Measurements from ENCODE around the gene WDR27.

GRCh38 chr6:169723200-169723909, 21.5 kb upstream of the WDR27 start:
- TF ChIP-seq CTCF (IDR thresholded peaks at IDR 0.05; ENCODE audit: low read length), result no peak
- no peak for TF ChIP-seq EZH2 (IDR thresholded peaks at IDR 0.05; ENCODE audit: borderline replicate concordance, low read length)
